Lower lobe of right lung (tissue), 2 donors: ENCODE results near the gene CAAP1. TPM values are rescaled to one million over a fixed set of nuclear protein-coding genes. Genes with fewer than 3 reads are reported as not detected.
"Not testable (repeated sequence)": the region's sequence is repeated elsewhere in the genome, so short reads cannot be mapped to it uniquely, and the experiment has no call there.

Experiments used
- ATAC-seq, 2 donors: fragments of 200-7000 bp; cut with Tn5 transposase; one replicate each; pipeline ENCODE4 v1.9.1; 2020 to 2022; ENCODE audit warnings: mild to moderate bottlenecking in 2 of 2, moderate library complexity in 2 of 2
- DNase-seq: peaks from one replicate; pipeline ENCODE4 v3.0.0-alpha.2; 2020
- H3K27ac ChIP-seq: fragments of 200-600 bp; one replicate; pipeline ENCODE4 v1.8.0; 2022
- H3K27me3 ChIP-seq: fragments of 200-600 bp; one replicate; pipeline ENCODE4 v1.8.0; 2022; ENCODE audit warnings: low read depth
- H3K36me3 ChIP-seq: fragments of 200-600 bp; one replicate; pipeline ENCODE4 v1.8.0; 2022; ENCODE audit warnings: mild to moderate bottlenecking
- H3K4me1 ChIP-seq: fragments of 200-600 bp; one replicate; pipeline ENCODE4 v1.8.0; 2022
- H3K4me3 ChIP-seq: fragments of 200-600 bp; one replicate; pipeline ENCODE4 v1.8.0; 2022; ENCODE audit warnings: mild to moderate bottlenecking
- H3K9me3 ChIP-seq: fragments of 200-600 bp; one replicate; pipeline ENCODE4 v1.8.0; 2022
- CTCF ChIP-seq: fragments of 200-600 bp; IDR thresholded peaks from one replicate; pipeline ENCODE4 v1.8.0; 2022; ENCODE audit warnings: antibody characterized with exemption, mild to moderate bottlenecking
- intact Hi-C: fragments of 100-400 bp; cut with DNase I; formaldehyde crosslinking; loops from one replicate; pipeline ENCODE4 v1.11.0; 2022
- total RNA-seq: library from RNA; stranded (reverse); fragmentation: NEBNext Ultra II Directional; extraction: Animal tissue kit (Norgen Biotek cat#: 25700); gene quantifications from one replicate; pipeline ENCODE4 v1.2.1, GENCODE V29; 2021
- donor health status: DM: no; HTN: yes; CAD: no; lungs with severe emphysema.

Gene CAAP1
- total RNA-seq, 1 donor from 2014 or later, result 13.3 TPM

GRCh38 chr9:26880262-26880661 lies 12.3 kb downstream of the CAAP1 start:
- H3K4me1 ChIP-seq, result no peaks in the 10 kb centered on the region
- no peak overlapping the region for H3K27ac ChIP-seq
- no peaks in the 10 kb centered on the region for H3K27me3 ChIP-seq
- H3K9me3 ChIP-seq, result peaks cover 5% of the 10 kb centered on the region
- DNase-seq (no peak), ATAC-seq (no peak)
- H3K36me3 ChIP-seq, result peaks cover 48% of the 10 kb centered on the region
- TF ChIP-seq CTCF, result no peak
- H3K4me3 ChIP-seq, result no peak overlapping the region
- intact Hi-C loops, result no loop called here

- H3K27ac ChIP-seq, DNase-seq, ATAC-seq, H3K9me3 ChIP-seq, intact Hi-C loops, H3K4me1 ChIP-seq, H3K4me3 ChIP-seq, H3K27me3 ChIP-seq: not testable (repeated sequence)
- peaks cover 17% of the 10 kb centered on the region for H3K36me3 ChIP-seq
Observed at GRCh38 chr9:26875155-26875554, 17.4 kb downstream of the CAAP1 start.

GRCh38 chr9:26870292-26870691 lies 22.3 kb downstream of the CAAP1 start:
- H3K4me1 ChIP-seq, result no peaks in the 10 kb centered on the region
- no peaks in the 10 kb centered on the region for H3K9me3 ChIP-seq
- TF ChIP-seq CTCF, result no peak
- DNase-seq, result no peak
- no peaks in the 10 kb centered on the region for H3K27me3 ChIP-seq
- no peak for ATAC-seq
- H3K27ac ChIP-seq, result no peak overlapping the region
- intact Hi-C loops, result no loop called here
- H3K36me3 ChIP-seq, result peaks cover 9% of the 10 kb centered on the region
- H3K4me3 ChIP-seq, result no peak overlapping the region

- no peak for DNase-seq
- TF ChIP-seq CTCF, result peak; percentile 16
- Histone ChIP-seq H3K36me3 (peaks cover 35% of the 10 kb centered on the region), H3K9me3 (no peaks in the 10 kb centered on the region), H3K4me3 (no peak overlapping the region), H3K4me1 (no peaks in the 10 kb centered on the region), H3K27me3 (no peaks in the 10 kb centered on the region), H3K27ac (no peak overlapping the region)
- ATAC-seq, result no peak
- intact Hi-C loops, result no loop called here
Observed at GRCh38 chr9:26863074-26863473, 29.5 kb downstream of the CAAP1 start.

- DNase-seq (no peak), ATAC-seq (no peak)
- peak; percentile 36 for TF ChIP-seq CTCF
- H3K27me3 ChIP-seq, result no peaks in the 10 kb centered on the region
- H3K9me3 ChIP-seq, result no peaks in the 10 kb centered on the region
- H3K27ac ChIP-seq, result no peak overlapping the region
- H3K4me1 ChIP-seq, result no peaks in the 10 kb centered on the region
- intact Hi-C loops, result no loop called here
- peaks cover 63% of the 10 kb centered on the region for H3K36me3 ChIP-seq
- H3K4me3 ChIP-seq, result no peak overlapping the region
Observed at GRCh38 chr9:26856413-26857032, 36.1 kb downstream of the CAAP1 start.

GRCh38 chr9:26850995-26851394 lies 41.6 kb downstream of the CAAP1 start:
- no peak for ATAC-seq
- no peaks in the 10 kb centered on the region for H3K27me3 ChIP-seq
- no peak for TF ChIP-seq CTCF
- H3K9me3 ChIP-seq, result no peaks in the 10 kb centered on the region
- H3K4me3 ChIP-seq, result no peak overlapping the region
- H3K36me3 ChIP-seq, result peaks cover 30% of the 10 kb centered on the region
- no peaks in the 10 kb centered on the region for H3K4me1 ChIP-seq
- intact Hi-C loops, result no loop called here
- DNase-seq, result no peak
- H3K27ac ChIP-seq, result no peak overlapping the region
